Measurements from ENCODE around the gene DFFB.

DFFB gene

GRCh38 chr1:3831689-3832088 is 25.6 kb upstream of the DFFB start:
- DNase-seq (ENCODE audit: low read depth), result no peak

DNA sequence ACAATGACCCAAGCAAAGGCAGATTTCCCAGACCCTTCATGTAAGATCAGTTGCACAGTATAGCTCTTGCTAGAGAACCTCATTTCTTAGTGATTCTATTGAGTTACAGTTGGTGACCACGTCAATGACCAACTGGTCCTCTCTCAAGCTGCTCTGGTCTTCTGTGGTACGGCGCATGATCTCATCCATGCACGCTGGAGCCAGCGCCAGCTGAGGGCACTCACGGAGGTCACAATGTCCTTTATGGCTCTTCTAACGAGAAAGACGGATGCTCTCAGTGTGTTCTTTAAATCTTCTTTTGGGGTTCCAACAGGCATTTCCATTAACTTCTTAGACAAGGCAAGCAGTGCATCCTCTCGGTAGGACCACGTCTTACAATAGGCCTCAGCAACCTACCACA is 22.6 kb upstream of the DFFB start:
- no peak for DNase-seq (ENCODE audit: low read depth)

GRCh38 chr1:3836421-3836820 is 20.9 kb upstream of the DFFB start:
- no peak for DNase-seq (ENCODE audit: low read depth)

DNA sequence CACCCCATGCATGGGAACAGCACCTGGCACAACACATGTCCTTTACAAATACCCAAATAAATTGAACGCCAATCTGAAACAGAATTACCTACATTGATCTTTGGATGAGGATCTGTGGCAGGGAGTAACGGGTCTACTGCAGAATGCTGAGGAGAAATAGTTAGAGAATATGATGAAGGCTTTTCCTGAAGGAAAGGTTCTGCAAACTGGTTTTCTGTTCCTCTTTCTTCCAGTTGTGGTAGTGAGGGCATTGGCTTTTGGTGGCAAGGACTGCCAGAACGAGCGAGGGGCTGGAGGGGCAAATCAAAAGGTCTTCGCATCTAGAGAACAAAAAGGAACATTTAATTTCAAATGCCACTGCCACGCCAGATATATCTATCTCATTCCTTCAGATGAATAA is 20.1 kb upstream of the DFFB start:
- no peak for DNase-seq (ENCODE audit: low read depth)

- no peak for DNase-seq (ENCODE audit: low read depth)
These were observed 19.6 kb upstream of the DFFB start for GRCh38 chr1:3837685-3838084.

GRCh38 chr1:3838788-3839187 is 18.5 kb upstream of the DFFB start:
- no peak for DNase-seq (ENCODE audit: low read depth)

DNA sequence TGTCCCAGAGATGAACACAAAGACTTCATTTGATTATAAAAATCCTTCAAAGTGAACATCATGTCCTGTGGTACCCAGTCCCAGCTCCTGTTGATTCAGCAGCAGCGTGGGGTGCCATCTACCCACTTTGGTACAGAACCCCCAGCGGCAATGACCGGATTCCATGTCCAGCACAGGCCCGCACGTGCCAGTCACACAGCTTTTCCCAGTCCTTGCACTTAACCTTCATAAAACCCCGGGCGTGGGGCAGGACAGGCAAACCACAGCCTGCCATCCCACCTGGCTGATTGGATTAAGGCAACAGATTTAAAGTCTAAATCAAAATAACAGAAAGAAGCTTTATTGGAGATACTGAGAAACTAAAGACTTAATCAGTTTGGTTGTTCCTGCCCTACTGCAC is 15.8 kb upstream of the DFFB start:
- no peak for DNase-seq (ENCODE audit: low read depth)

DNA sequence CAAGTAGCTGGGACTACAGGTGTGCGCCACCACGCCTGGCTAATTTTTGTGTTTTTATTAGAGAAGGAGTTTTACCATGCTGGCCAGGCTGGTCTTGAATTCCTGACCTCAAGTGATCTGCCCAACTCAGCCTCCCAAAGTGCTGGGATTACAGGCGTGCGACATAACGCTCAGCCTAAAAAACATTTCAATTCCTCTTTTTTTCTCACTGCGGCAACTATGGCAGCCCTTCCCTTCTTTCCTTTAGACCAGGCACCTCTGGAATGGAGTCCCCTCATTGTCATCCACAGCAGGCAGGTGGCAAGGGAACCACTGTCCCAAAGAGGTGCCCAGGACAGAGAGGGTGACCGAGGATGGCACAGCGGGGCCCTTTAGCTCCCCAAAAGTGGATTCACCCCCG is 14.4 kb upstream of the DFFB start:
- DNase-seq (ENCODE audit: low read depth), result no peak

GRCh38 chr1:3846541-3846940 is 10.7 kb upstream of the DFFB start:
- no peak for DNase-seq (ENCODE audit: low read depth)

DNA sequence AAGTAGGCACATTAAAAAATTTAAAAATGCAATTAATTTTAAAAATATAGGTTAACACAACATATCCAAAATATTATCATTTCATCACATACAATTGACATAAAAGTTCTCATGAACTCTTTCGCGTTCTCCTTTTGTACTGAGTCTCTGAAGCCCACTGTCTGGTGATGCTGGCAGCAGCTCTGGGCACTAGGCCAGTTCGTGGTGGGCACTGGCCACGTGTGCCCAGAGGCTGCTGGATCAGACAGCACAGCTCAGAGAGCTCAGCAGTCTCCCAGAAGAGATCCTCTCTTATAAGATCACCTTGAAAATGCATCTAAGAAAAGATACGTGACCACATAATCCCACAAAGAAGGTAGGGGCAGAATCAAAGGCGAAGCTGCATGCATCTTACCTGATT is 10.2 kb upstream of the DFFB start:
- DNase-seq (ENCODE audit: low read depth), result no peak

- DNase-seq (ENCODE audit: low read depth), result no peak
These were observed 6.4 kb upstream of the DFFB start for GRCh38 chr1:3850857-3851256.

- no peak for DNase-seq (ENCODE audit: low read depth)
These were observed 6.0 kb upstream of the DFFB start for GRCh38 chr1:3851292-3851691.

DNA sequence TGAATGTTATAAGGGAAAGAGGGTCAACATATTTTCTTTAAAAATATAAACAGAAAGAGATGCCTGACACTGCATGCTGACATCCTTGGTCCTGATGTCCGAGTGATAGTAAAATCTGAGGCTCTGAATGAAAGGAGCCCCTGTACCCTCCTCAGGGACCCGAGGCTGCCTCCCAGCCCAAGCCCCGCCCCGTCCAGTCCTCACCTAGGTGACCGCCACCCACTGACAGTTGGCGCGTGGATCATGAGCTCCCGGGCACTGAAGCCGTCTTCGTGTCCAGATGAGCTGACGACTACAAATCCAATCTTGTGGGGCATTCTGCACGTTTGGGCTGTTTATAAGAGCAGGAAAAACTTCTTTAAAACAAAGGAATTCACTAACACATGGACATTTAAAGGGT is 5.2 kb upstream of the DFFB start:
- no peak for DNase-seq (ENCODE audit: low read depth)

DNA sequence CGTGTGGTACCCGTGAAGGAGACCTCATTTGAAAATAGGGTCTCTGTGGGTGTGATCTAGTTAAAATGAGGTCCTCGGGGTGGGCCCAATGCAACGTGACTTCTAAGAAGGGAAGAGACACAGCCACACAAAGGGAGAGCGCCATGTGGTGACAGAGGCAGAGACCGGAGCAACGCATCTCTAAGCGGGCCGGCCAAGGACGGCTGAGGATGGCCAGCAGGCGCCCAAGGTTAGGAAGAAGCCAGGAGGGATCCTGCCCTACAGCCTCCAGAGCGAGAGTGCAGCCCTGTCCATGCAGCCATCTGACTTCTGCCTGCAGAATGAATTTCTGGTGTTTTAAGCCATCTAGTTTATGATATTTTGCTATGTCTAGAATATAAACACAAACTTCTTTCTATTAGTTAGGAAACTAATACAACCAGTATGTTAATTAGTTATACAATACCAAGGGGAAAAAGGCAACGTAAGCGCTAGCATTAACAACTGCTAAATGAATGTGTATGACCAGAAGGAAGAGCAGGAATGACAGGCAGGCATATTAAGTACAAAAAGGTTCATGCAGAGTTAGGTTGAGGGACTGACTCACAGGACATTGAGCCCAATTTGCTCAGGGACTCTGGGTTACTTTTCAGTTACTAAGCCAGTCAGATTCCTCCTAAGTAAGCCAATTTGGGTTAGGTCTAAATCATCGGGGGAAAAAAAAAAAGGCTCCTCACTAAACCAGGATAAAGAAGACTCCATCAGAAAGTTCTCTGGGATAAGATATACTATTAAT is 4.4 kb upstream of the DFFB start:
- DNase-seq (ENCODE audit: low read depth), result no peak

DNA sequence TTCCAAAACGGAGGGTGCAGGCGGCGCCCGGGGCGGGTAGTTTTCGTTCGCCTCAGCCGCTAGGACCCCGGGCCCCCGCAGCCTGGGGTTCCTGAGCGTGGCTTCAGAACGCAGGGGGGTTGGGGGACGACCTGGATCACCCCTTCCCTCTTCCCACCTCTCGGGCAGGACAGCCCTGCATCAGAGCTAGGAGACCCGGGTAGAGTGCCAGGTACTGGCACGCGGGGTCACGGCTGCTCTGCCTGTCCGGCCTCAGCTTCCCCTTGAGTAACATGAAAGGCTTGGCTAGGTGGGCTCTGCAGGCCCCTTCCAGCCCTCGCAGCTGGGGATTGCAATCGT is 484 bp downstream of the DFFB start:
- DNase-seq (ENCODE audit: low read depth), result no peak

DNA sequence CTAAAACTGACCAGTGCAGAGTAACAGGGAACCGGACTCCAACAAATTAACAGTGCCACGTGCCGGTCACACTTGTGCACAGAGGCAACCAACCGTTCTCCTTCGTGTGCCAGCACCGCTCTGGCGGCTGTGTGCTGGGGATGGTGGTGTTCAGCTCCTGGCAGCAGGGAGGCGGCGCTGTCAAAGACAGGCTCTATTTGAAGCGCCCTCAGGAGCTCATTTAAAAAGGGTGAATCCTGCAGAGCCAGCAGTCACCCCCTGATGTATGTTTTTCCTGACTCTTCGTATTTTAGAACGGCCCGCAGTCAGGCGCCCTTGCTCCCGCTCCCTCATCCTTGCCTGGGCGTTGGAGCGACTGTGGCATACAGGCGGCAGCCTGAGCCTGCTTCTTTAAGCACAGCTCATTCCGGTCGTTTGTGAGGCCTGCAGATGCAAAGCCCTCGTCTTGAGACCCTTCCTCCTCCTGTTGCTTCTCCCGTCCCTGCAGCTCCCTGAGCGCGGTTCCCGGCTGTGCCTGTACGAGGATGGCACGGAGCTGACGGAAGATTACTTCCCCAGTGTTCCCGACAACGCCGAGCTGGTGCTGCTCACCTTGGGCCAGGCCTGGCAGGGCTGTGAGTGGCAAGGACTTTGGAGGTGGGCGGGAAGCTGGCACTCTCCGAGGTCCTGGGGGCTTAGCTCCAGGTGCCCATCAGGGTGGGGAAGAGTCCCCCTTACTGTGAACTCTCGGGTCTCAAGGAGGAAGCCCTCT is 1.1 kb downstream of the DFFB start:
- DNase-seq (ENCODE audit: low read depth), result no peak

DNA sequence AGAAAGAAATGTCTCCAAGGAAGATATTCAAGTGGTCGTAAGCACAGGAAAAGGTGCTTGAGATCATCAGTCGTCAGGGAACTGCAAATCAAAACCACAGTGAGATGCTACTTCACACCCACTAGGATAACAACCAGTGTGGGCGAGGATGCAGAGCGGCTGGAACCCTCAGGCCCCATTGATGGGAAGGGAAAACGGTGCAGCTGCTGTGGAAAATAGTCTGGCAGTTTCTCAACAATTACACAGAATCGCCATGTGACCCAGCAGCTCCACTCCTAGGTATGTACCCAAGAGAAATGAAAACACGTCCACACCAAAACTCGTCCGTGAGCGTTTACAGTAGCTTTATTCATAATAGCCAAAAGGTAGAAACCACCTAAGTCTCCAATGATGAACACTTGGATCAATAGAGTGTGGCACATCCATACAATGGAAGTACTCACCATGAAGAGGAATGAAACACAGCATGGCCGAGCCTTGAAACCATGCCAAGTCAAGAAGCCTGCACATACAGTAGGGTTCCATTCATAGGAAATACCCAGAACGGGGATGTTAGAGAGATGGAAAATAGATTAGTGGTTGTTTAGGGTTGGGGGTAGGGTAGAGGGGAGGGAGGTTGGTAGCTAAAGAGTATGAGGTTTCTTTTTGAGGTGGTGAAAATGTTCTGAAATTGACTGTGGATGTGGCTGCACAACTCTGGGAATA is 6.1 kb downstream of the DFFB start:
- no peak for DNase-seq (ENCODE audit: low read depth)

DNA sequence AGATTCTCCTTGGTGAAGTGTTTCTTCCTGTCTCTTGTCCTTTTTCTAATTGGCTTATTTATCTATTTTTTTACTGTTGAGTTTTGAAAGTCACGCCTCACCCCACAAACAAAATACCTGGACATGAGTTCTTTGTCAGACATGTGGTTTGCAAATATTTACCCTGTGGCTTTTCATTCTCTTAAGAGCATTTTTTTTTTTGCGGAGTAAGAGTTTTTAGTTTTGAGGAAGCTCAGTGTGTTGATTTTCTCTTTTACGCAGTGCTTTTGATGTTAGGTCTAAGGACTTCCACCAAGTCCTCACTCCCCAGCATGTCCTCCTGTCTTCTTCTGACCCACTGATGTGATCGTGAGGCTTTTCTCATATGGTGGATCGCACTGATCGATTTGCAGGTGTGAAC is 7.6 kb downstream of the DFFB start:
- DNase-seq (ENCODE audit: low read depth), result no peak

GRCh38 chr1:3865606-3866160 is 8.4 kb downstream of the DFFB start:
- no peak for DNase-seq (ENCODE audit: low read depth)

DNA sequence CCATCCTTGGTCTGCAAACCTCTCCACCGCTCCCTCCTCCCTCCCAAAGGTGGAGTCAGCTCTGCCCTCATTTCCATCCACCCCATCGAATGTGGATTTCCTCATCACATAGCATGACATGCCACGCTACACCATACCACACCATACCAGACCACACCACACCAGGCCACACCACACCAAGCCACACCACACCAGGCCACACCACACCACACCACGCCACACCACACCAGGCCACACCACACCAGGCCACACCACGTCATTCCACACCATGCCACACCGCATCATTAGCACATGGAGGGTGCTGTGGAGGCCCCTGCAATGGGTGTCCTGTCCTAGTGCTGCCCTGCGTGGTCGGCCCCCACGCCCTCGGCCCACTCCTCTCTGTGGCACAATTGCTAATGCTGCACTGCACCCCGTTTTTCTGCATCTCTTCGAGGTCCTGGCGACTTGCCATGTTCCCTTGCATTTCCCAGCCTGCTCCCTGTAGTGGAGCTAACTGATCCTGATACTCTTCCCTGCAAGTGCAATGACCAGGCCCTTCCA is 11.3 kb downstream of the DFFB start:
- DNase-seq (ENCODE audit: low read depth), result no peak

DNA sequence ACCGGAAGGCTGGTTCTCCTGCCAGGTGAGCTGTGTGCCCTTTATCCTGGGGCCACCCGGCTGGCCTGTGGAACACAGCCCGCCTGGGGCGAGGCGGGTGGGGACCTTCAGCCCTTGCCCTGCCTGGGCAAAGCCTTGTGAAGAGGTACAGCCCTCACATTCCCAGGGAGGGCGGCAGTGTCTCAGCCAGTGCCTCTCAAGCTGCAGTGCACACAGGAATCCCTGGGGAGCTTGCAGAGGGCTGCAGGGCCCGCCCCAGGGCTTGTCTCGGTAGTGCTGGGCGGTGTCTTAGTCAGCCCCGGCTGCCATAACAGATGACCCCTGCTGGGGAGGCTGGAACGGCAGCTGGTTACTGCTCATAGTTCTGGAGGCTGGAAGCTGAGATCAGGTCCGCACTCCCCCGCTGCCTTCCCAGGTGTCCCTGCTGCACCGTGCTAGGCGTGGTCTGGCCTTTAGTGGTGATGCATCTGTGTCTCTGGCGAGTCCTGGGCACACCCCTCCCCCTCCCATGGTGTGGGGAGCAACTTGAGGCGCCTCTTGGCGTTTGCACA is 12.6 kb downstream of the DFFB start:
- DNase-seq (ENCODE audit: low read depth), result no peak

DNA sequence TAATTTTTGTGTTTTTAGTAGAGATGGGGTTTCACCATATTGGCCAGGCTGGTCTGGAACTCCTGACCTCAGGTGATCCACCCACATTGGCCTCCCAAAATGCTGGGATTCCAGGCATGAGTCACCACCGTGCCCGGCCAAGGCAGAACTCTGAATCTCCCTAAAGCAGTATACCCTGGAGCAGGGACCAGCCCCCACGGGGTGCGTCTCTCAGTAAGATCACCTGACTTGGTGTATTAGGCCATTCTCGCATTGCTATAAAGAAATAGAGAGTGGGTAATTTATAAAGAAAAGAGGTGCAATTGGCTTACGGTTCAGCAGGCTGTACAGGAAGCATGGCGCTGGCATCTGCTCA is 14.2 kb downstream of the DFFB start:
- no peak for DNase-seq (ENCODE audit: low read depth)

- DNase-seq (ENCODE audit: low read depth), result no peak
These were observed 15.3 kb downstream of the DFFB start for GRCh38 chr1:3872546-3872945.

All from stimulated activated CD8-positive, alpha-beta memory T cell treated with anti-CD3 and anti-CD28 coated beads, Interleukin-12 subunit alpha, Interleukin-12 subunit beta, amount 100 ng/mL, for 4 hours (primary cell).